DND-41 (cell line): ENCODE measurements around the gene ADGRB3.

Experiments
- ATAC-seq: fragments of 200-7000 bp; cut with Tn5 transposase; 3 replicates; pipeline ENCODE4 v1.9.1; 2021; ENCODE audit warnings: low read depth; ENCODE audit not compliant: insufficient read depth
- DNase-seq: peaks from one replicate; pipeline ENCODE4 v3.0.0-alpha.2; 2020
- H2AFZ ChIP-seq: 2 replicates; pipeline ENCODE4 v1.6.0; 2012; ENCODE audit warnings: low read depth, low read length
- H3K27ac ChIP-seq: 2 replicates; pipeline ENCODE4 v1.5.1; 2012; ENCODE audit warnings: low read length, inconsistent platforms
- H3K27me3 ChIP-seq: fragments of 200-600 bp; sonication (generic); 2 replicates; pipeline ENCODE4 v1.6.0; 2012; ENCODE audit warnings: low read length, mild to moderate bottlenecking, inconsistent platforms; ENCODE audit not compliant: insufficient read depth, poor library complexity
- H3K36me3 ChIP-seq: 2 replicates; pipeline ENCODE4 v1.5.1; 2012; ENCODE audit warnings: low read length, inconsistent platforms; ENCODE audit not compliant: insufficient read depth
- H3K4me1 ChIP-seq: 2 replicates; pipeline ENCODE4 v1.5.1; 2012; ENCODE audit warnings: mild to moderate bottlenecking, low read length; ENCODE audit not compliant: insufficient read depth
- H3K4me2 ChIP-seq: 2 replicates; pipeline ENCODE4 v1.6.0; 2012; ENCODE audit warnings: mild to moderate bottlenecking, moderate library complexity, low read length, inconsistent platforms; ENCODE audit not compliant: insufficient read depth
- H3K4me3 ChIP-seq, 2 experiments: fragments of 200-600 bp in 1 of 2; shearing (Covaris generic) in 1 of 2; 2 replicates each; pipeline ENCODE4 v1.5.1; 2012 to 2016; ENCODE audit warnings: inconsistent platforms in 2 of 2, low read length in 2 of 2, mild to moderate bottlenecking in 2 of 2, low read depth in 1 of 2, moderate library complexity in 1 of 2
- H3K79me2 ChIP-seq: 2 replicates; pipeline ENCODE4 v1.6.0; 2012; ENCODE audit warnings: low read length, inconsistent platforms; ENCODE audit not compliant: insufficient read depth
- H3K9ac ChIP-seq: 2 replicates; pipeline ENCODE4 v1.6.0; 2012; ENCODE audit warnings: low read depth, mild to moderate bottlenecking, inconsistent platforms, low read length, moderate library complexity
- H3K9me3 ChIP-seq: 2 replicates; pipeline ENCODE4 v1.5.1; 2012; ENCODE audit warnings: low read length, moderate library complexity, mild to moderate bottlenecking, inconsistent platforms; ENCODE audit not compliant: insufficient read depth, severe bottlenecking
- H4K20me1 ChIP-seq: 2 replicates; pipeline ENCODE4 v1.6.0; 2012; ENCODE audit warnings: low read length; ENCODE audit not compliant: insufficient read depth
- CTCF ChIP-seq: IDR thresholded peaks from 2 replicates; pipeline ENCODE4 v1.5.1; 2012; ENCODE audit warnings: borderline replicate concordance, low read length, moderate library complexity, mild to moderate bottlenecking; ENCODE audit not compliant: poor library complexity, severe bottlenecking; ENCODE audit errors: extremely low read depth
- EZH2 ChIP-seq: IDR thresholded peaks from 3 replicates; pipeline ENCODE4 v1.6.1; 2012; ENCODE audit warnings: borderline replicate concordance, low read depth, mild to moderate bottlenecking, moderate library complexity, low read length, inconsistent platforms; ENCODE audit not compliant: severe bottlenecking

The ADGRB3 gene

GRCh38 chr6:69390125-69390524, 755.0 kb downstream of the ADGRB3 start:
- H3K9me3 ChIP-seq = no peaks in the 10 kb centered on the region
- no peak overlapping the region for H3K9ac ChIP-seq
- H3K27me3 ChIP-seq = no peaks in the 10 kb centered on the region
- no peak overlapping the region for H3K4me2 ChIP-seq
- no peak overlapping the region for H3K27ac ChIP-seq
- DNase-seq (peak; percentile 7), ATAC-seq (peak; percentile 67)
- no peaks in the 10 kb centered on the region for H4K20me1 ChIP-seq
- H3K4me1 ChIP-seq = no peaks in the 10 kb centered on the region
- no peak overlapping the region for H3K4me3 ChIP-seq
- no peak overlapping the region for H2AFZ ChIP-seq
- H3K79me2 ChIP-seq = no peaks in the 10 kb centered on the region
- TF ChIP-seq EZH2 = no peak
- no peak for TF ChIP-seq CTCF
- no peaks in the 10 kb centered on the region for H3K36me3 ChIP-seq

- ATAC-seq (no peak), DNase-seq (no peak)
- H2AFZ ChIP-seq = no peak overlapping the region
- no peak overlapping the region for H3K4me2 ChIP-seq
- H3K79me2 ChIP-seq = no peaks in the 10 kb centered on the region
- no peaks in the 10 kb centered on the region for H3K36me3 ChIP-seq
- TF ChIP-seq CTCF (no peak), EZH2 (no peak)
- H3K27me3 ChIP-seq = no peaks in the 10 kb centered on the region
- H4K20me1 ChIP-seq = no peaks in the 10 kb centered on the region
- no peak overlapping the region for H3K27ac ChIP-seq
- H3K4me3 ChIP-seq = no peak overlapping the region
- H3K9me3 ChIP-seq = no peaks in the 10 kb centered on the region
- H3K4me1 ChIP-seq = no peaks in the 10 kb centered on the region
- no peak overlapping the region for H3K9ac ChIP-seq
These were observed 756.0 kb downstream of the ADGRB3 start for GRCh38 chr6:69391106-69391505.

- no peak overlapping the region for H2AFZ ChIP-seq
These were observed 757.7 kb downstream of the ADGRB3 start for GRCh38 chr6:69392745-69393144.

More at GRCh38 chr6:69392745-69393144, 757.7 kb downstream of the ADGRB3 start:
- H3K9ac ChIP-seq = no peak overlapping the region
- H3K9me3 ChIP-seq = no peaks in the 10 kb centered on the region
- H3K4me2 ChIP-seq = no peak overlapping the region
- no peaks in the 10 kb centered on the region for H3K27me3 ChIP-seq
- no peaks in the 10 kb centered on the region for H4K20me1 ChIP-seq
- ATAC-seq (no peak), DNase-seq (no peak)
- H3K4me3 ChIP-seq = no peak overlapping the region
- H3K4me1 ChIP-seq = no peaks in the 10 kb centered on the region
- no peaks in the 10 kb centered on the region for H3K79me2 ChIP-seq
- no peak for TF ChIP-seq EZH2
- no peak for TF ChIP-seq CTCF
- no peaks in the 10 kb centered on the region for H3K36me3 ChIP-seq
- no peak overlapping the region for H3K27ac ChIP-seq
